CD4-positive, CD25-positive, alpha-beta regulatory T cell (primary cell): ENCODE data around the gene UTP25. TPM values are rescaled to one million over a fixed set of nuclear protein-coding genes. Genes with fewer than 3 reads are reported as not detected.

ENCODE experiments used
- ATAC-seq, 2 donors: fragments of 150-1000 bp; cut with Tn5 transposase; one replicate each; pipeline ENCODE4 v1.10.0; 2021; ENCODE audit warnings: low read depth in 2 of 2, moderate number of reproducible peaks in 2 of 2, moderate library complexity in 1 of 2
- DNase-seq, 3 donors: peaks; one replicate each; pipeline versions ENCODE4 v3.0.0 to v3.0.0-alpha.2; 2012 to 2022; ENCODE audit warnings: mixed read lengths in 1 of 3
- H3K27ac ChIP-seq: one replicate; pipeline ENCODE4 v1.7.0; 2013; ENCODE audit warnings: mild to moderate bottlenecking, low read length; ENCODE audit not compliant: insufficient read depth, poor library complexity, severe bottlenecking
- H3K27me3 ChIP-seq: one replicate; pipeline ENCODE4 v1.7.0; 2013; ENCODE audit warnings: low read length; ENCODE audit not compliant: control insufficient read depth, insufficient read depth
- H3K36me3 ChIP-seq: one replicate; pipeline ENCODE4 v1.7.0; 2013; ENCODE audit warnings: mild to moderate bottlenecking, low read length, moderate library complexity; ENCODE audit not compliant: control insufficient read depth, insufficient read depth
- H3K4me1 ChIP-seq: 2 replicates; pipeline ENCODE4 v1.7.0; 2013; ENCODE audit warnings: mild to moderate bottlenecking, low read length; ENCODE audit not compliant: insufficient read depth, control insufficient read depth, poor library complexity, severe bottlenecking
- H3K4me3 ChIP-seq: one replicate; pipeline ENCODE4 v1.7.0; 2013; ENCODE audit warnings: low read depth, mild to moderate bottlenecking, low read length, moderate library complexity
- H3K9me3 ChIP-seq, 2 experiments: 1 replicate in 1 of 2; 2 replicates in 1 of 2; pipeline ENCODE4 v1.7.0; 2013; ENCODE audit warnings: low read length in 2 of 2, mild to moderate bottlenecking in 1 of 2, moderate library complexity in 1 of 2; ENCODE audit not compliant: control insufficient read depth in 2 of 2
- H3K27ac Mint-ChIP-seq, 3 donors: one replicate each; pipeline ENCODE4 v1.8.0; 2020 to 2022; ENCODE audit warnings: mild to moderate bottlenecking in 3 of 3, mixed read lengths in 3 of 3, moderate library complexity in 2 of 3
- H3K27me3 Mint-ChIP-seq: one replicate; pipeline ENCODE4 v1.8.0; 2022; ENCODE audit warnings: mild to moderate bottlenecking, mixed read lengths
- H3K36me3 Mint-ChIP-seq: one replicate; pipeline ENCODE4 v1.8.0; 2020; ENCODE audit warnings: mixed read lengths
- H3K4me1 Mint-ChIP-seq, 4 donors: one replicate each; pipeline ENCODE4 v1.8.0; 2020 to 2022; ENCODE audit warnings: mixed read lengths in 4 of 4, mild to moderate bottlenecking in 1 of 4
- H3K4me3 Mint-ChIP-seq, 4 donors: one replicate each; pipeline ENCODE4 v1.8.0; 2020 to 2022; ENCODE audit warnings: mild to moderate bottlenecking in 4 of 4, mixed read lengths in 4 of 4, moderate library complexity in 3 of 4
- H3K9me3 Mint-ChIP-seq, 7 donors: one replicate each; pipeline ENCODE4 v1.8.0; 2020 to 2022; ENCODE audit warnings: mixed read lengths in 7 of 7, mild to moderate bottlenecking in 3 of 7, moderate library complexity in 2 of 7
- polyA plus RNA-seq, 4 donors: library from polyadenylated mRNA; unstranded; fragments of 300-500 nt; fragmentation: Illumina TruSeq; gene quantifications; one replicate each; pipeline ENCODE4 v1.2.3, GENCODE V29; 2021
- total RNA-seq: library from RNA; stranded (reverse); gene quantifications from one replicate; pipeline ENCODE4 v1.2.3, GENCODE V29; 2022

The UTP25 gene
- total and polyA plus RNA-seq, 5 donors from 2014 or later: 2.4 to 7.4 (median 3.2) TPM

- Histone ChIP-seq H3K27ac (no peak overlapping the region), H3K27me3 (peaks cover 34% of the 10 kb centered on the region), H3K4me3 (no peak overlapping the region), H3K36me3 (no peaks in the 10 kb centered on the region), H3K9me3 (no peaks in the 10 kb centered on the region), H3K4me1 (no peaks in the 10 kb centered on the region)
- H3K27ac Mint-ChIP-seq: no peak overlapping the region
- no peaks in the 10 kb centered on the region for H3K36me3 Mint-ChIP-seq
- no peak for DNase-seq
- peaks cover 0 to 1% (median 0%) of the 10 kb centered on the region in 7 donors for H3K9me3 Mint-ChIP-seq
- no peak overlapping the region for H3K4me3 Mint-ChIP-seq
- peaks cover 6 to 9% (median 8%) of the 10 kb centered on the region in 4 donors for H3K4me1 Mint-ChIP-seq
- ATAC-seq: no peak
- peaks cover 52% of the 10 kb centered on the region for H3K27me3 Mint-ChIP-seq
Observed at GRCh38 chr1:209820986-209821385, 6.8 kb upstream of the UTP25 start.

- Histone ChIP-seq H3K27ac (no peak overlapping the region), H3K36me3 (no peaks in the 10 kb centered on the region), H3K9me3 (no peaks in the 10 kb centered on the region), H3K27me3 (peaks cover 34% of the 10 kb centered on the region), H3K4me3 (no peak overlapping the region), H3K4me1 (no peaks in the 10 kb centered on the region)
- Mint-ChIP-seq H3K36me3 (no peaks in the 10 kb centered on the region), H3K4me3 (no peak overlapping the region), H3K27me3 (peaks cover 49% of the 10 kb centered on the region), H3K27ac (peak overlapping the region in 2 of 3 donors; percentile 39 to 57), H3K9me3 (peaks cover 0 to 1% (median 0%) of the 10 kb centered on the region in 7 donors), H3K4me1 (peaks cover 10 to 19% (median 11%) of the 10 kb centered on the region in 4 donors)
- DNase-seq (no peak), ATAC-seq (no peak)
Observed at GRCh38 chr1:209822706-209823105, 5.1 kb upstream of the UTP25 start.

- peaks cover 0 to 1% (median 0%) of the 10 kb centered on the region in 7 donors for H3K9me3 Mint-ChIP-seq
- peak in 2 of 3 donors; percentile 61 to 74 for DNase-seq
Observed at GRCh38 chr1:209823143-209824041, 4.4 kb upstream of the UTP25 start.

GRCh38 chr1:209825591-209826434 lies 2.0 kb upstream of the UTP25 start:
- Histone ChIP-seq H3K36me3 (peaks cover 1% of the 10 kb centered on the region), H3K27me3 (peaks cover 18% of the 10 kb centered on the region), H3K9me3 (no peaks in the 10 kb centered on the region), H3K27ac (no peak overlapping the region), H3K4me3 (no peak overlapping the region), H3K4me1 (peaks cover 18% of the 10 kb centered on the region)
- peaks cover 29 to 48% (median 34%) of the 10 kb centered on the region in 4 donors for H3K4me1 Mint-ChIP-seq
- H3K36me3 Mint-ChIP-seq: peaks cover 3% of the 10 kb centered on the region
- H3K9me3 Mint-ChIP-seq: no peaks in the 10 kb centered on the region
- no peak for DNase-seq
- H3K27me3 Mint-ChIP-seq: peaks cover 34% of the 10 kb centered on the region
- H3K4me3 Mint-ChIP-seq: peak overlapping the region in 1 of 4 donors; percentile 45
- no peak for ATAC-seq
- peak overlapping the region in 1 of 3 donors; percentile 63 for H3K27ac Mint-ChIP-seq

More at GRCh38 chr1:209823143-209824041, 4.4 kb upstream of the UTP25 start:
- peak; percentile 38 to 40 for ATAC-seq
- H3K27me3 Mint-ChIP-seq: peaks cover 51% of the 10 kb centered on the region
- H3K36me3 Mint-ChIP-seq: no peaks in the 10 kb centered on the region
- peak overlapping the region in 2 of 4 donors; percentile 4 to 53 for H3K4me3 Mint-ChIP-seq
- no peaks in the 10 kb centered on the region for H3K9me3 ChIP-seq
- peaks cover 11 to 26% (median 16%) of the 10 kb centered on the region in 4 donors for H3K4me1 Mint-ChIP-seq
- no peak overlapping the region for H3K27ac ChIP-seq
- H3K36me3 ChIP-seq: no peaks in the 10 kb centered on the region
- H3K4me1 ChIP-seq: peaks cover 3% of the 10 kb centered on the region
- H3K27ac Mint-ChIP-seq: peak overlapping the region in 2 of 3 donors; percentile 39 to 57
- H3K27me3 ChIP-seq: peaks cover 34% of the 10 kb centered on the region
- H3K4me3 ChIP-seq: no peak overlapping the region

- H3K27me3 Mint-ChIP-seq: peaks cover 14% of the 10 kb centered on the region
- no peaks in the 10 kb centered on the region for H3K9me3 ChIP-seq
- no peak for DNase-seq
- peak overlapping the region; percentile 68 for H3K4me3 ChIP-seq
- H3K4me3 Mint-ChIP-seq: peak overlapping the region; percentile 77 to 94 (median 83)
- no peaks in the 10 kb centered on the region for H3K9me3 Mint-ChIP-seq
- peak overlapping the region in 2 of 3 donors; percentile 43 to 85 for H3K27ac Mint-ChIP-seq
- no peak for ATAC-seq
- H3K36me3 ChIP-seq: peaks cover 40% of the 10 kb centered on the region
- peaks cover 33 to 55% (median 40%) of the 10 kb centered on the region in 4 donors for H3K4me1 Mint-ChIP-seq
- peaks cover 32% of the 10 kb centered on the region for H3K36me3 Mint-ChIP-seq
- peaks cover 18% of the 10 kb centered on the region for H3K4me1 ChIP-seq
- H3K27me3 ChIP-seq: peaks cover 3% of the 10 kb centered on the region
- no peak overlapping the region for H3K27ac ChIP-seq
Observed at GRCh38 chr1:209829716-209830115, 1.9 kb downstream of the UTP25 start.

GRCh38 chr1:209830722-209831121 lies 3.0 kb downstream of the UTP25 start:
- Histone ChIP-seq H3K27ac (no peak overlapping the region), H3K27me3 (no peaks in the 10 kb centered on the region), H3K36me3 (peaks cover 50% of the 10 kb centered on the region), H3K9me3 (no peaks in the 10 kb centered on the region), H3K4me3 (no peak overlapping the region), H3K4me1 (peaks cover 18% of the 10 kb centered on the region)
- Mint-ChIP-seq H3K4me3 (peak overlapping the region in 2 of 4 donors; percentile 52 to 56), H3K36me3 (peaks cover 40% of the 10 kb centered on the region), H3K4me1 (peaks cover 33 to 55% (median 47%) of the 10 kb centered on the region in 4 donors), H3K27ac (no peak overlapping the region), H3K9me3 (no peaks in the 10 kb centered on the region), H3K27me3 (peaks cover 6% of the 10 kb centered on the region)
- ATAC-seq (no peak), DNase-seq (no peak)

GRCh38 chr1:209831615-209832014 lies 3.8 kb downstream of the UTP25 start:
- peak overlapping the region in 1 of 4 donors; percentile 54 for H3K4me3 Mint-ChIP-seq
- peaks cover 33 to 56% (median 50%) of the 10 kb centered on the region in 4 donors for H3K4me1 Mint-ChIP-seq
- ATAC-seq: no peak
- H3K9me3 ChIP-seq: no peaks in the 10 kb centered on the region
- no peaks in the 10 kb centered on the region for H3K9me3 Mint-ChIP-seq
- peaks cover 59% of the 10 kb centered on the region for H3K36me3 ChIP-seq
- no peak for DNase-seq
- peaks cover 49% of the 10 kb centered on the region for H3K36me3 Mint-ChIP-seq
- no peak overlapping the region for H3K4me3 ChIP-seq
- no peaks in the 10 kb centered on the region for H3K27me3 ChIP-seq
- peaks cover 18% of the 10 kb centered on the region for H3K4me1 ChIP-seq
- peaks cover 6% of the 10 kb centered on the region for H3K27me3 Mint-ChIP-seq
- no peak overlapping the region for H3K27ac Mint-ChIP-seq
- no peak overlapping the region for H3K27ac ChIP-seq
